HFF-Myc (cell line): ENCODE data around the gene IFT88.

ENCODE experiments used
- DNase-seq: peaks from one replicate; pipeline ENCODE4 v3.0.0-alpha.2; 2011; ENCODE audit warnings: low read depth; ENCODE audit errors: extremely low read depth
- H3K4me3 ChIP-seq: replicated peaks from 2 replicates; pipeline ENCODE4 v1.5.1; 2011; ENCODE audit warnings: low read depth, mild to moderate bottlenecking, control low read depth, low read length
- TF ChIP-seq, protein P1 (sequence below): IDR thresholded peaks from 2 replicates; pipeline ENCODE4 v1.5.1; 2012; ENCODE audit warnings: mild to moderate bottlenecking, low read depth, low read length, control low read depth; ENCODE audit errors: missing control alignments

Gene IFT88, protein sequence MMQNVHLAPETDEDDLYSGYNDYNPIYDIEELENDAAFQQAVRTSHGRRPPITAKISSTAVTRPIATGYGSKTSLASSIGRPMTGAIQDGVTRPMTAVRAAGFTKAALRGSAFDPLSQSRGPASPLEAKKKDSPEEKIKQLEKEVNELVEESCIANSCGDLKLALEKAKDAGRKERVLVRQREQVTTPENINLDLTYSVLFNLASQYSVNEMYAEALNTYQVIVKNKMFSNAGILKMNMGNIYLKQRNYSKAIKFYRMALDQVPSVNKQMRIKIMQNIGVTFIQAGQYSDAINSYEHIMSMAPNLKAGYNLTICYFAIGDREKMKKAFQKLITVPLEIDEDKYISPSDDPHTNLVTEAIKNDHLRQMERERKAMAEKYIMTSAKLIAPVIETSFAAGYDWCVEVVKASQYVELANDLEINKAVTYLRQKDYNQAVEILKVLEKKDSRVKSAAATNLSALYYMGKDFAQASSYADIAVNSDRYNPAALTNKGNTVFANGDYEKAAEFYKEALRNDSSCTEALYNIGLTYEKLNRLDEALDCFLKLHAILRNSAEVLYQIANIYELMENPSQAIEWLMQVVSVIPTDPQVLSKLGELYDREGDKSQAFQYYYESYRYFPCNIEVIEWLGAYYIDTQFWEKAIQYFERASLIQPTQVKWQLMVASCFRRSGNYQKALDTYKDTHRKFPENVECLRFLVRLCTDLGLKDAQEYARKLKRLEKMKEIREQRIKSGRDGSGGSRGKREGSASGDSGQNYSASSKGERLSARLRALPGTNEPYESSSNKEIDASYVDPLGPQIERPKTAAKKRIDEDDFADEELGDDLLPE

DNA sequence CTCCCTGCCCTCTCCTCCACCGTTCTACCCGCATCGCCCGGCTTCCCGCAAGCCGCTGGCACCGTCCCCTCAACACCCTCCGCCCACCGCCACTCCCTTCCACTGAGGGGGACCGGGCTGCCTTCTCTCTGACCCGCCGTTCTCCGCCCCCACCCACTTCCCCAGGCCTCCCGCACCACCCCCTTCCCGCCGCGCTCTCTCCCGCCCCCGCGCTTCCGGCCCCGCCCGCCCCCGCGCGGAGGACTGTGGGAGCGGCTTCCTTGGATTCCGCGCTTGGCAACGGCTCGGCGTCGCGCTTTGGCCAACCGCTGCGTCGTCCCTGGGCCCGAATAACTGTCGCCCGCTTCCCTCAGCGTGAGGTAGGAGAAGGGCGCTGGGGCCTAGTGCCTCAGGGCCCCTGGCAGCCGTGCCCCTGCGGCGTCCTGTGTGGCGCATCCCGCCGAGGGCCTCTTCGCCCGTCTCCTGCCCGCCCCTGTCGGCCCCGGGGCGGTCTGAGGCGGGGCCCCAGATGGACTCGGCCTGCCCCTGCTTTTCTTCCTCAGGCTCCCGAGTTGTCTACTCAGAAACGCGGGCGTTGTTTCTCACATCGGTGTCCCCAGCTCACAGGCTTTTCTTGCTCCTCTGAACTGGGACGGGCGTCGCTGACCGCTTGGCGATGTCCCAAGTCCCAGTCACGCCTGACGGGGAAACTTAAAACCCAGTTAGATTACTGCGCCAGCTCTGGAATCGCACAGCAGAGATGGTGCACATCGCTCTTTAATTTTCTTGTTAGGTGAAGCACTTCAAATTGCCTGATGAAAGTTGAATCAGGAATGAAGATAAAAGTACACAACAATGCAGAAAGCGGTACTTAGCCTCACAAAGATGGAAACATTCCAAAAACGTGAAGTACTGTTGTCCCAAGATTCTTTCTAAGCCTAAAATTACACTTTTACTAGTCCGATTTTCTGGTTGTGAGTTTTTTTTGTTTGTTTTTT lies at the start of gene IFT88:
IFT88 (plus strand) TSS at position 260 of the 977 bp plus-strand sequence. CDS start 7,229 bp downstream, outside the sequence.
- TF ChIP-seq, protein P1, sequence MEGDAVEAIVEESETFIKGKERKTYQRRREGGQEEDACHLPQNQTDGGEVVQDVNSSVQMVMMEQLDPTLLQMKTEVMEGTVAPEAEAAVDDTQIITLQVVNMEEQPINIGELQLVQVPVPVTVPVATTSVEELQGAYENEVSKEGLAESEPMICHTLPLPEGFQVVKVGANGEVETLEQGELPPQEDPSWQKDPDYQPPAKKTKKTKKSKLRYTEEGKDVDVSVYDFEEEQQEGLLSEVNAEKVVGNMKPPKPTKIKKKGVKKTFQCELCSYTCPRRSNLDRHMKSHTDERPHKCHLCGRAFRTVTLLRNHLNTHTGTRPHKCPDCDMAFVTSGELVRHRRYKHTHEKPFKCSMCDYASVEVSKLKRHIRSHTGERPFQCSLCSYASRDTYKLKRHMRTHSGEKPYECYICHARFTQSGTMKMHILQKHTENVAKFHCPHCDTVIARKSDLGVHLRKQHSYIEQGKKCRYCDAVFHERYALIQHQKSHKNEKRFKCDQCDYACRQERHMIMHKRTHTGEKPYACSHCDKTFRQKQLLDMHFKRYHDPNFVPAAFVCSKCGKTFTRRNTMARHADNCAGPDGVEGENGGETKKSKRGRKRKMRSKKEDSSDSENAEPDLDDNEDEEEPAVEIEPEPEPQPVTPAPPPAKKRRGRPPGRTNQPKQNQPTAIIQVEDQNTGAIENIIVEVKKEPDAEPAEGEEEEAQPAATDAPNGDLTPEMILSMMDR: no peak
- peak within 1 kb of the TSS; percentile 71 for H3K4me3 ChIP-seq
- DNase-seq: peak; percentile 56

DNA sequence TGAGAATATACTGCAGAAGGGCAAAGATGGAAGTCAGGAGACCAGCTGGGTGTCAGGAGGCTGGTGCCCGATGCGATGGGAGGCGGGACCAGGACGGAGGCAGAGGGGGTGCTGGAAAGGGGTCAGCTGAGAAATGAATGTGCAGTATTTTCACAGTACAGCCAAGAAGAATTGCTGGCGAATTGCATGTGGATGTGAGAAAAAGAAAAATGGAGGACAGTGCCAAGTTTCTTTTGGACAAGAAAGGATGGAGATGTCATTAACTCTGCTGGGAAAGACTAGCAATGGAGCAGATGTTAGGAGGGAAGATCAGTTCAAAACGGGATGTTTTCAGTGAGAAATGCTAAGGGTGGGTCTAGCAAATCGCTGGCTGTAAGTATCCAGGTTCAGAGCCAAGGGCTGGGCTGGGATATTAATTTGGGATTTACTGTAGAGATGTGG lies 48.3 kb upstream of the IFT88 start:
- no peak overlapping the region for H3K4me3 ChIP-seq
- TF ChIP-seq, protein P1: no peak
- DNase-seq: no peak

- H3K4me3 ChIP-seq: no peak overlapping the region
- TF ChIP-seq, protein P1: no peak
- peak; percentile 21 for DNase-seq
These were observed 47.1 kb upstream of the IFT88 start for GRCh38 chr13:20519875-20520274.

GRCh38 chr13:20521364-20522115 lies 45.4 kb upstream of the IFT88 start:
- no peak for DNase-seq
- H3K4me3 ChIP-seq: no peak overlapping the region
- TF ChIP-seq, protein P1: no peak

DNA sequence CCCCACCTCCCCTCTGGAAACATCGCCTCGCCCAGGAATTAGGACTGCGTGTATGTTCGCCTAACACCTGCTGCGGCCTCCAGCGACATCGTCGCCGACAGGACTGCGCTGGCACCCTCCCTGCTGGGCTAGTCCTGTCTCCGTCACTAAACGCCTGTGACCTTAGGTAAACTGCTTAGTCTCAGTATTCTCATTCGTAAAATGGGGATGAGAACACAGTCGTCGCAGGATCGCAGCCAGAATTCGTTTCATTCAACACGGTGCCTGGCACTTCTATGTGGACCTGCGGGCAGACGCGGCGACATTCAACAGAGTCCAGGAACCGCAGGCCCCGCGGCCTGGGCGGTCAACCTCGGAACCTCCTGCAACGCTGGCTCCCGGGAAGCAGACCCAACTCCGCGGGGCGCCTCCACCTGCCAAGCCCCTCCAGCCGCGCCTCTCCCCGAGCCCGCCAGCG lies 41.8 kb upstream of the IFT88 start:
- TF ChIP-seq, protein P1: no peak
- H3K4me3 ChIP-seq: peak overlapping the region; percentile 63
- no peak for DNase-seq
